22Rv1 (cell line): ENCODE measurements around the gene TOR4A.

ENCODE experiments used
- ZFX ChIP-seq: fragments of 450-650 bp; IDR thresholded peaks from 2 replicates; pipeline ENCODE4 v1.6.1; 2017; ENCODE audit warnings: antibody characterized with exemption, borderline replicate concordance
- TF ChIP-seq, protein P1 (sequence below): fragments of 450-650 bp; IDR thresholded peaks from 2 replicates; pipeline ENCODE4 v1.5.1; 2017; ENCODE audit warnings: mild to moderate bottlenecking

- TF ChIP-seq, protein P1, sequence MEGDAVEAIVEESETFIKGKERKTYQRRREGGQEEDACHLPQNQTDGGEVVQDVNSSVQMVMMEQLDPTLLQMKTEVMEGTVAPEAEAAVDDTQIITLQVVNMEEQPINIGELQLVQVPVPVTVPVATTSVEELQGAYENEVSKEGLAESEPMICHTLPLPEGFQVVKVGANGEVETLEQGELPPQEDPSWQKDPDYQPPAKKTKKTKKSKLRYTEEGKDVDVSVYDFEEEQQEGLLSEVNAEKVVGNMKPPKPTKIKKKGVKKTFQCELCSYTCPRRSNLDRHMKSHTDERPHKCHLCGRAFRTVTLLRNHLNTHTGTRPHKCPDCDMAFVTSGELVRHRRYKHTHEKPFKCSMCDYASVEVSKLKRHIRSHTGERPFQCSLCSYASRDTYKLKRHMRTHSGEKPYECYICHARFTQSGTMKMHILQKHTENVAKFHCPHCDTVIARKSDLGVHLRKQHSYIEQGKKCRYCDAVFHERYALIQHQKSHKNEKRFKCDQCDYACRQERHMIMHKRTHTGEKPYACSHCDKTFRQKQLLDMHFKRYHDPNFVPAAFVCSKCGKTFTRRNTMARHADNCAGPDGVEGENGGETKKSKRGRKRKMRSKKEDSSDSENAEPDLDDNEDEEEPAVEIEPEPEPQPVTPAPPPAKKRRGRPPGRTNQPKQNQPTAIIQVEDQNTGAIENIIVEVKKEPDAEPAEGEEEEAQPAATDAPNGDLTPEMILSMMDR, result no peak
- TF ChIP-seq ZFX, result no peak
Measured at GRCh38 chr9:137297966-137298365, 20.4 kb downstream of the TOR4A start.
